CD4-positive, alpha-beta memory T cell (primary cell): ENCODE measurements around the gene SPATS2. TPM values are rescaled to one million over a fixed set of nuclear protein-coding genes. Genes with fewer than 3 reads are reported as not detected.
A peak's percentile ranks its signal among the peaks of the same experiment; 100 is the strongest.

ENCODE experiments used
- CTCF ChIA-PET: fragments of 350-600 bp; sonication (Branson Sonifier 250); formaldehyde crosslinking; loops from one replicate; lab custom pipeline; 2021; ENCODE audit warnings: inconsistent platforms; ENCODE audit not compliant: partially characterized antibody; lab: Charles Lee
- POLR2A ChIA-PET: fragments of 350-600 bp; sonication (Branson Sonifier 250); formaldehyde crosslinking; loops from one replicate; lab custom pipeline; 2021; ENCODE audit not compliant: partially characterized antibody; lab: Charles Lee
- DNase-seq, 5 donors: peaks; one replicate each; pipeline versions ENCODE4 v3.0.0 to v3.0.0-alpha.2; 2020 to 2022; ENCODE audit warnings: mixed read lengths in 1 of 5
- H3K27ac ChIP-seq: one replicate; pipeline ENCODE4 v1.7.0; 2013; ENCODE audit warnings: low read depth, low read length
- H3K27me3 ChIP-seq: 2 replicates; pipeline ENCODE4 v1.7.0; 2013; ENCODE audit warnings: mild to moderate bottlenecking, low read length, moderate library complexity; ENCODE audit not compliant: insufficient read depth
- H3K36me3 ChIP-seq: 2 replicates; pipeline ENCODE4 v1.7.0; 2013; ENCODE audit warnings: mild to moderate bottlenecking, low read length, moderate library complexity; ENCODE audit not compliant: insufficient read depth
- H3K4me1 ChIP-seq: 2 replicates; pipeline ENCODE4 v1.7.0; 2013; ENCODE audit warnings: mild to moderate bottlenecking, low read length, moderate library complexity; ENCODE audit not compliant: insufficient read depth
- H3K4me3 ChIP-seq, 2 donors: one replicate each; pipeline ENCODE4 v1.7.0; 2013; ENCODE audit warnings: low read length in 2 of 2, mild to moderate bottlenecking in 1 of 2
- H3K9me3 ChIP-seq, 2 donors: one replicate each; pipeline ENCODE4 v1.7.0; 2013; ENCODE audit warnings: low read length in 2 of 2, control low read depth in 1 of 2; ENCODE audit not compliant: control insufficient read depth in 1 of 2
- H3K27ac Mint-ChIP-seq, 7 donors: one replicate each; pipeline ENCODE4 v1.8.0; 2020 to 2021; ENCODE audit warnings: mixed read lengths in 7 of 7, mild to moderate bottlenecking in 6 of 7, inconsistent platforms in 3 of 7, moderate library complexity in 3 of 7
- H3K27me3 Mint-ChIP-seq, 2 donors: one replicate each; pipeline ENCODE4 v1.8.0; 2020 to 2021; ENCODE audit warnings: mixed read lengths in 2 of 2
- H3K36me3 Mint-ChIP-seq, 2 donors: one replicate each; pipeline ENCODE4 v1.8.0; 2020 to 2021; ENCODE audit warnings: mixed read lengths in 2 of 2, inconsistent platforms in 1 of 2, mild to moderate bottlenecking in 1 of 2
- H3K4me1 Mint-ChIP-seq, 4 donors: one replicate each; pipeline ENCODE4 v1.8.0; 2020 to 2021; ENCODE audit warnings: mixed read lengths in 4 of 4, mild to moderate bottlenecking in 1 of 4
- H3K4me3 Mint-ChIP-seq, 8 donors: one replicate each; pipeline ENCODE4 v1.8.0; 2020 to 2021; ENCODE audit warnings: mixed read lengths in 8 of 8, mild to moderate bottlenecking in 7 of 8, moderate library complexity in 6 of 8, inconsistent platforms in 3 of 8
- H3K9me3 Mint-ChIP-seq, 8 donors: one replicate each; pipeline ENCODE4 v1.8.0; 2020 to 2021; ENCODE audit warnings: mixed read lengths in 8 of 8, mild to moderate bottlenecking in 5 of 8, inconsistent platforms in 3 of 8, moderate library complexity in 1 of 8
- intact Hi-C: fragments of 100-400 bp; cut with micrococcal nuclease; formaldehyde crosslinking; loops from one replicate; pipeline ENCODE4 v1.15.1; 2023
- polyA plus RNA-seq, 2 donors: library from polyadenylated mRNA; unstranded; fragments of 300-500 nt; fragmentation: Illumina TruSeq; gene quantifications; one replicate each; pipeline ENCODE4 v1.2.3, GENCODE V29; 2021
- total RNA-seq, 2 experiments: library from RNA; stranded (reverse); gene quantifications; one replicate each; pipeline ENCODE4 v1.2.3, GENCODE V29; 2021

SPATS2 gene
- total and polyA plus RNA-seq, 4 experiments from 2014 or later, result 4.3 to 7.8 (median 5.0) TPM

DNA sequence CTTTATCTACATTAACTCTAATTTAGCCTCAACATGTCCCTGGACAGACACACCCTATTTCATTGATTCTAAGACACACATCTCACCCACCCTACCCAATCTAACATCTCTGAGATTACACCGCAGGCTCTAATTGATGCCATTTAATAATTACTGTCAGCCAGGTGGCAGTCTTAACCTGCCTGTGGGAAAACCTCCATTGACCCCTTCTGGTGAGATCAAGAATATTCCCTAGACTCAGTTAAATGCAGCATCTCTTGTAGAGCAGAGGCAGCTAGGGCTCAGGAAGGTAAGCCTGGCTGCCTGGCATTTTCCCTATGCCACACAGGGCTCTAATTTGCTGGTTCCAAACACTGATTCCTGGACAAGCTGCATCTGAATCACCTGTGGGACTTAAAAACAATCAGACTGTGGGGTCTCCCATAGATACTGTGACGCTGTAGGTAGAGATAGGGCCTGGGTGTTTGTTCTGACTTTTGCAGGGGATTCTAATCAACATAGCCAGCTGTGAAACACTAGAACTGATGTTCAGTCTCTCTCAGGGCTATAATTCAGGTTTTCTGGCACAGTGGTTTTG lies 186.3 kb downstream of the SPATS2 start:
- Mint-ChIP-seq H3K27me3 (peaks cover 3 to 12% of the 10 kb centered on the region in 2 donors), H3K4me1 (peaks cover 5 to 11% (median 8%) of the 10 kb centered on the region in 4 donors), H3K36me3 (peaks cover 6 to 16% of the 10 kb centered on the region in 2 donors), H3K9me3 (no peaks in the 10 kb centered on the region), H3K4me3 (no peak overlapping the region), H3K27ac (peak overlapping the region in 3 of 7 donors; percentile 14 to 54 (median 21))
- Histone ChIP-seq H3K9me3 (no peaks in the 10 kb centered on the region), H3K4me3 (no peak overlapping the region), H3K36me3 (peaks cover 3% of the 10 kb centered on the region), H3K27ac (no peak overlapping the region), H3K27me3 (peaks cover 3% of the 10 kb centered on the region), H3K4me1 (peaks cover 4% of the 10 kb centered on the region)
- ChIA-PET POLR2A (interaction anchor here (0.7 to 2.9 kb wide), 6 partner anchors 9 to 848 kb away, joined by 3 to 10 read pairs (median 5); partner anchors contain the start of genes PRPF40B and SPATS2), CTCF (interaction anchor here (0.8 to 6.7 kb wide), 21 partner anchors 8 to 195 kb away, joined by 3 to 64 read pairs (median 5); partner anchors contain the start of gene PRPF40B)
- DNase-seq, result peak in 4 of 5 donors; percentile 37 to 59 (median 50)
- intact Hi-C loops, result loop anchor here (1.0 kb wide), 4 partner anchors 15 to 154 kb away; partner anchors contain the start of genes FMNL3, MCRS1 and PRPF40B

DNA sequence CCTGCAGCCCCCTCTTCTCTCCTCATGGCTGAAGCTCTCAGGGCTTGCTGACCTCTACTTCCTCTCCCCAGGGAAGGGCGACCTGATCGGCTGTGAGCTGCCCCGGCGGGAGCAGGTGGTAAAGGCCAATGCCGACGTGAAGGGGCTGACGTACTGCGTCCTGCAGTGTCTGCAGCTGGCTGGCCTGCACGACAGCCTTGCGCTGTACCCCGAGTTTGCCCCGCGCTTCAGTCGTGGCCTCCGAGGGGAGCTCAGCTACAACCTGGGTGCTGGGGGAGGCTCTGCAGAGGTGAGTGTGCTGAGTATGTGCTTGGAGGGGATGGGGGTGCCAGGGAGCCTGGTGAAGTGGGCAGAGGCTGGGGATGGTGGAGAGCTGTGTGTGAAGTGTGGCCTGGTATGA lies 187.0 kb downstream of the SPATS2 start:
- H3K4me1 Mint-ChIP-seq, result peaks cover 2 to 7% (median 6%) of the 10 kb centered on the region in 4 donors
- Histone ChIP-seq H3K9me3 (no peaks in the 10 kb centered on the region), H3K4me1 (no peaks in the 10 kb centered on the region), H3K36me3 (peaks cover 10% of the 10 kb centered on the region), H3K27me3 (no peaks in the 10 kb centered on the region), H3K27ac (no peak overlapping the region), H3K4me3 (no peak overlapping the region)
- ChIA-PET CTCF (interaction anchor here (0.8 to 6.7 kb wide), 19 partner anchors 7 to 196 kb away, joined by 3 to 64 read pairs (median 5); partner anchors contain the start of gene PRPF40B), POLR2A (interaction anchor here (0.7 to 2.9 kb wide), 4 partner anchors 13 to 847 kb away, joined by 3 to 10 read pairs (median 8); partner anchors contain the start of genes PRPF40B and SPATS2)
- H3K36me3 Mint-ChIP-seq, result peaks cover 13 to 22% of the 10 kb centered on the region in 2 donors
- intact Hi-C loops, result no loop called here
- no peak for DNase-seq
- no peak overlapping the region for H3K4me3 Mint-ChIP-seq
- H3K27ac Mint-ChIP-seq, result no peak overlapping the region
- H3K9me3 Mint-ChIP-seq, result no peaks in the 10 kb centered on the region
- H3K27me3 Mint-ChIP-seq, result peaks cover 2 to 10% of the 10 kb centered on the region in 2 donors

DNA sequence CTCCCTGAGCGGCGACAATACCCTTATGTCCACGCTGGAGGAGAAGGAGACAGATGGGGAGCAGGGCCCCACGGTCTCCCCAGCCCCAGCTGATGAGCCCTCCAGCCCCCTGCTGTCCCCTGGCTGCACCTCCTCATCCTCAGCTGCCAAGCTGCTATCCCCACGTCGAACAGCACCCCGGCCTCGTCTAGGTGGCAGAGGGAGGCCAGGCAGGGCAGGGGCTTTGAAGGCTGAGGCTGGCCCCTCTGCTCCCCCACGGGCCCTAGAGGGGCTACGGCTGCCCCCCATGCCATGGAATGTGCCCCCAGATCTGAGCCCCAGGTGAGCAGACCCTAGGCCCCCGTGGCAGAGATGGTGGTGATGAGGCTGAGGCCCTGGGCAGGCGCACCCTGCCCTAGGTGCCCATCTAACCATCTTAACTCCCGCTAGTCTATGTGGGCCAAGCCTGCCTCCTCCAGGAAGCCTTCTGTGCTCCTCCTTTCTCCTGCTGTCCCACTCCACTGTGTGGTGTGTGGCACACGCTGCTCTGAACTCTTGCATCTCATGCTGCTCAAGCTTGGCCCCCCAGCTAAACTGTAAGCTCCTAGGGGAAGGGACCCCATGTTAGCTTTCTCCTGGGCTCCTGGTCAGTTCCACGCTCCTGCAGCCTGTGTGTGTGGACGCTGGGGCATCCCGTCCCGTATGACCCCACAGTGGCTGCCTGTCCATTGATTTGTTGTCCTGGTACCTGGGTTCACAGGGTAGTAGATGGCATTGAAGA lies 188.5 kb downstream of the SPATS2 start:
- POLR2A ChIA-PET, result no interaction called here
- no peak overlapping the region for H3K4me3 Mint-ChIP-seq
- CTCF ChIA-PET, result no interaction called here
- H3K4me3 ChIP-seq, result no peak overlapping the region
- H3K27me3 Mint-ChIP-seq, result peaks cover 0 to 5% of the 10 kb centered on the region in 2 donors
- H3K4me1 Mint-ChIP-seq, result peaks cover 4 to 9% (median 6%) of the 10 kb centered on the region in 4 donors
- H3K27ac Mint-ChIP-seq, result peak overlapping the region in 3 of 7 donors; percentile 12 to 81 (median 23)
- no peaks in the 10 kb centered on the region for H3K4me1 ChIP-seq
- H3K27ac ChIP-seq, result no peak overlapping the region
- no peaks in the 10 kb centered on the region for H3K9me3 ChIP-seq
- no peak for DNase-seq
- H3K36me3 Mint-ChIP-seq, result peaks cover 21 to 37% of the 10 kb centered on the region in 2 donors
- H3K36me3 ChIP-seq, result peaks cover 25% of the 10 kb centered on the region
- H3K27me3 ChIP-seq, result no peaks in the 10 kb centered on the region
- H3K9me3 Mint-ChIP-seq, result no peaks in the 10 kb centered on the region
- intact Hi-C loops, result no loop called here

GRCh38 chr12:49556391-49557186 lies 189.3 kb downstream of the SPATS2 start:
- H3K4me3 ChIP-seq, result no peak overlapping the region
- DNase-seq, result no peak
- POLR2A ChIA-PET, result no interaction called here

GRCh38 chr12:49557187-49557916 lies 190.1 kb downstream of the SPATS2 start:
- POLR2A ChIA-PET, result no interaction called here
- peaks cover 38% of the 10 kb centered on the region for H3K36me3 ChIP-seq
- no peak overlapping the region for H3K4me3 ChIP-seq
- H3K9me3 ChIP-seq, result no peaks in the 10 kb centered on the region
- H3K27me3 ChIP-seq, result no peaks in the 10 kb centered on the region
- H3K27ac ChIP-seq, result no peak overlapping the region
- Mint-ChIP-seq H3K27me3 (peaks cover 0 to 4% of the 10 kb centered on the region in 2 donors), H3K4me3 (no peak overlapping the region), H3K9me3 (no peaks in the 10 kb centered on the region), H3K4me1 (peaks cover 6 to 15% (median 9%) of the 10 kb centered on the region in 4 donors), H3K36me3 (peaks cover 29 to 48% of the 10 kb centered on the region in 2 donors), H3K27ac (peak overlapping the region in 1 of 7 donors; percentile 18)
- CTCF ChIA-PET, result interaction anchor here (1.3 kb wide), 1 partner anchor 43 kb away, joined by 4 read pairs; no protein-coding TSS in a partner anchor
- H3K4me1 ChIP-seq, result no peaks in the 10 kb centered on the region
- intact Hi-C loops, result no loop called here
- DNase-seq, result no peak

More at GRCh38 chr12:49556391-49557186, 189.3 kb downstream of the SPATS2 start:
- H3K36me3 Mint-ChIP-seq, result peaks cover 24 to 41% of the 10 kb centered on the region in 2 donors
- intact Hi-C loops, result no loop called here
- Histone ChIP-seq H3K27me3 (no peaks in the 10 kb centered on the region), H3K4me1 (no peaks in the 10 kb centered on the region), H3K9me3 (no peaks in the 10 kb centered on the region), H3K36me3 (peaks cover 31% of the 10 kb centered on the region), H3K27ac (no peak overlapping the region)
- peaks cover 0 to 4% of the 10 kb centered on the region in 2 donors for H3K27me3 Mint-ChIP-seq
- H3K9me3 Mint-ChIP-seq, result no peaks in the 10 kb centered on the region
- peak overlapping the region in 6 of 7 donors; percentile 12 to 85 (median 62) for H3K27ac Mint-ChIP-seq
- H3K4me1 Mint-ChIP-seq, result peaks cover 5 to 13% (median 6%) of the 10 kb centered on the region in 4 donors
- H3K4me3 Mint-ChIP-seq, result no peak overlapping the region
- CTCF ChIA-PET, result interaction anchor here (1.3 kb wide), 1 partner anchor 43 kb away, joined by 4 read pairs; no protein-coding TSS in a partner anchor

GRCh38 chr12:49557917-49558215 lies 190.6 kb downstream of the SPATS2 start:
- POLR2A ChIA-PET, result no interaction called here

More at GRCh38 chr12:49557917-49558215, 190.6 kb downstream of the SPATS2 start:
- Histone ChIP-seq H3K4me3 (no peak overlapping the region), H3K27ac (no peak overlapping the region), H3K9me3 (no peaks in the 10 kb centered on the region), H3K27me3 (no peaks in the 10 kb centered on the region), H3K4me1 (no peaks in the 10 kb centered on the region), H3K36me3 (peaks cover 44% of the 10 kb centered on the region)
- H3K9me3 Mint-ChIP-seq, result no peaks in the 10 kb centered on the region
- no peaks in the 10 kb centered on the region for H3K27me3 Mint-ChIP-seq
- H3K36me3 Mint-ChIP-seq, result peaks cover 35 to 53% of the 10 kb centered on the region in 2 donors
- peaks cover 6 to 17% (median 9%) of the 10 kb centered on the region in 4 donors for H3K4me1 Mint-ChIP-seq
- CTCF ChIA-PET, result interaction anchor here (1.3 kb wide), 1 partner anchor 44 kb away, joined by 4 read pairs; no protein-coding TSS in a partner anchor
- H3K4me3 Mint-ChIP-seq, result no peak overlapping the region
- intact Hi-C loops, result no loop called here
- DNase-seq, result no peak
- H3K27ac Mint-ChIP-seq, result no peak overlapping the region
